ENCODE measurements around the gene MAPRE3. TPM values are rescaled to one million over a fixed set of nuclear protein-coding genes. Genes with fewer than 3 reads are reported as not detected.

Gene MAPRE3
- total and polyA plus RNA-seq, 2 experiments from 2014 or later, result 7.9 to 23.0 TPM

GRCh38 chr2:26945991-26946750 is 24.3 kb upstream of the MAPRE3 start:
- Histone ChIP-seq H3K9me2 (ENCODE audit: insufficient read depth) (no peaks in the 10 kb centered on the region), H3K4me3 (no peak overlapping the region), H3K4me2 (ENCODE audit: unreplicated experiment) (no peak overlapping the region), H4K20me1 (ENCODE audit: insufficient read depth) (no peaks in the 10 kb centered on the region), H3K9me3 (ENCODE audit: low read depth) (no peaks in the 10 kb centered on the region), H3K9ac (no peak overlapping the region), H3K27ac (no peak overlapping the region), H2AFZ (no peak overlapping the region), H3K4me1 (ENCODE audit: insufficient read depth) (no peaks in the 10 kb centered on the region), H3K27me3 (replicated peaks; ENCODE audit: insufficient read depth) (peaks cover 19% of the 10 kb centered on the region), H3F3A (ENCODE audit: insufficient read depth) (no peaks in the 10 kb centered on the region), H3K36me3 (ENCODE audit: low read depth) (no peaks in the 10 kb centered on the region), H3K79me2 (ENCODE audit: insufficient read depth) (no peaks in the 10 kb centered on the region)
- no peak for TF ChIP-seq EZH2 (IDR thresholded peaks at IDR 0.05; ENCODE audit: insufficient read depth, poor library complexity, severe bottlenecking)
- no peak for TF ChIP-seq EZH2phosphoT487 (IDR thresholded peaks at IDR 0.05; ENCODE audit: insufficient read depth, low read depth)
- in situ Hi-C loops (cut with MboI), result no loop called here
- no peak for DNase-seq
- 61 to 67% methylated on average over 12 of the region's 12 CpGs for WGBS, 2 experiments (ENCODE audit: low coverage in 1 of 2, low lambda C conversion rate in 2 of 2, missing lambda C conversion rate in 2 of 2)

GRCh38 chr2:26946841-26947784 is 23.3 kb upstream of the MAPRE3 start:
- no peak for TF ChIP-seq EZH2 (IDR thresholded peaks at IDR 0.05; ENCODE audit: insufficient read depth, poor library complexity, severe bottlenecking)
- TF ChIP-seq EZH2phosphoT487 (IDR thresholded peaks at IDR 0.05; ENCODE audit: insufficient read depth, low read depth), result no peak
- Histone ChIP-seq H3K27me3 (replicated peaks; ENCODE audit: insufficient read depth) (peaks cover 28% of the 10 kb centered on the region), H3F3A (ENCODE audit: insufficient read depth) (no peaks in the 10 kb centered on the region), H3K9me2 (ENCODE audit: insufficient read depth) (no peaks in the 10 kb centered on the region), H3K4me1 (ENCODE audit: insufficient read depth) (no peaks in the 10 kb centered on the region), H4K20me1 (ENCODE audit: insufficient read depth) (no peaks in the 10 kb centered on the region), H3K27ac (no peak overlapping the region), H2AFZ (no peak overlapping the region), H3K4me2 (ENCODE audit: unreplicated experiment) (no peak overlapping the region), H3K79me2 (ENCODE audit: insufficient read depth) (no peaks in the 10 kb centered on the region), H3K9me3 (ENCODE audit: low read depth) (no peaks in the 10 kb centered on the region), H3K9ac (no peak overlapping the region), H3K4me3 (no peak overlapping the region), H3K36me3 (ENCODE audit: low read depth) (no peaks in the 10 kb centered on the region)
- peak; percentile 35 for DNase-seq
- in situ Hi-C loops (cut with MboI), result no loop called here
- 41% methylated on average over 33 to 34 of the region's 34 CpGs for WGBS, 2 experiments (ENCODE audit: low coverage in 1 of 2, low lambda C conversion rate in 2 of 2, missing lambda C conversion rate in 2 of 2)

GRCh38 chr2:26948800-26949199 is 21.6 kb upstream of the MAPRE3 start:
- WGBS, 2 experiments (ENCODE audit: low coverage in 1 of 2, low lambda C conversion rate in 2 of 2, missing lambda C conversion rate in 2 of 2), result 60% methylated on average over 3 of the region's 3 CpGs
- in situ Hi-C loops (cut with MboI), result no loop called here
- no peaks in the 10 kb centered on the region for H3K9me3 ChIP-seq (ENCODE audit: low read depth)

GRCh38 chr2:26950246-26950645 is 20.2 kb upstream of the MAPRE3 start:
- H3K36me3 ChIP-seq (ENCODE audit: low read depth), result no peaks in the 10 kb centered on the region
- 27% methylated on average over 5 of the region's 5 CpGs for WGBS, 2 experiments (ENCODE audit: low coverage in 1 of 2, low lambda C conversion rate in 2 of 2, missing lambda C conversion rate in 2 of 2)
- H3K4me2 ChIP-seq (ENCODE audit: unreplicated experiment), result no peak overlapping the region
- H3K4me3 ChIP-seq, result no peak overlapping the region
- no peaks in the 10 kb centered on the region for H3K9me3 ChIP-seq (ENCODE audit: low read depth)
- no peak overlapping the region for H3K9ac ChIP-seq
- no peaks in the 10 kb centered on the region for H4K20me1 ChIP-seq (ENCODE audit: insufficient read depth)
- H3K79me2 ChIP-seq (ENCODE audit: insufficient read depth), result no peaks in the 10 kb centered on the region
- TF ChIP-seq EZH2 (IDR thresholded peaks at IDR 0.05; ENCODE audit: insufficient read depth, poor library complexity, severe bottlenecking), result no peak
- TF ChIP-seq EZH2phosphoT487 (IDR thresholded peaks at IDR 0.05; ENCODE audit: insufficient read depth, low read depth), result no peak
- H3F3A ChIP-seq (ENCODE audit: insufficient read depth), result no peaks in the 10 kb centered on the region
- H3K27me3 ChIP-seq (replicated peaks; ENCODE audit: insufficient read depth), result peaks cover 53% of the 10 kb centered on the region
- no peak for DNase-seq
- H3K4me1 ChIP-seq (ENCODE audit: insufficient read depth), result no peaks in the 10 kb centered on the region
- H2AFZ ChIP-seq, result no peak overlapping the region
- in situ Hi-C loops (cut with MboI), result no loop called here
- H3K9me2 ChIP-seq (ENCODE audit: insufficient read depth), result no peaks in the 10 kb centered on the region
- H3K27ac ChIP-seq, result no peak overlapping the region

More at GRCh38 chr2:26948800-26949199, 21.6 kb upstream of the MAPRE3 start:
- no peak overlapping the region for H3K9ac ChIP-seq
- H3K4me3 ChIP-seq, result no peak overlapping the region
- no peaks in the 10 kb centered on the region for H3K4me1 ChIP-seq (ENCODE audit: insufficient read depth)
- H3F3A ChIP-seq (ENCODE audit: insufficient read depth), result no peaks in the 10 kb centered on the region
- H3K36me3 ChIP-seq (ENCODE audit: low read depth), result no peaks in the 10 kb centered on the region
- TF ChIP-seq EZH2phosphoT487 (IDR thresholded peaks at IDR 0.05; ENCODE audit: insufficient read depth, low read depth), result no peak
- no peak for TF ChIP-seq EZH2 (IDR thresholded peaks at IDR 0.05; ENCODE audit: insufficient read depth, poor library complexity, severe bottlenecking)
- H4K20me1 ChIP-seq (ENCODE audit: insufficient read depth), result no peaks in the 10 kb centered on the region
- H3K27ac ChIP-seq, result no peak overlapping the region
- no peak overlapping the region for H3K4me2 ChIP-seq (ENCODE audit: unreplicated experiment)
- no peaks in the 10 kb centered on the region for H3K79me2 ChIP-seq (ENCODE audit: insufficient read depth)
- DNase-seq, result no peak
- no peak overlapping the region for H2AFZ ChIP-seq
- H3K27me3 ChIP-seq (replicated peaks; ENCODE audit: insufficient read depth), result peaks cover 39% of the 10 kb centered on the region
- no peaks in the 10 kb centered on the region for H3K9me2 ChIP-seq (ENCODE audit: insufficient read depth)
